Fibroblast of lung (primary cell): ENCODE measurements around the gene NHERF2. TPM values are rescaled to one million over a fixed set of nuclear protein-coding genes. Genes with fewer than 3 reads are reported as not detected.

Source experiments
- DNase-seq, 2 donors: peaks; one replicate each; pipeline versions ENCODE4 v3.0.0 to v3.0.0-alpha.2; 2010; ENCODE audit warnings: low read depth in 2 of 2
- H2AFZ ChIP-seq: 2 replicates; pipeline ENCODE4 v1.5.1; 2012; ENCODE audit warnings: low read length, control low read depth, inconsistent platforms
- H3K27ac ChIP-seq: 2 replicates; pipeline ENCODE4 v1.5.1; 2011; ENCODE audit warnings: low read length, control low read depth; ENCODE audit not compliant: insufficient read depth
- H3K27me3 ChIP-seq: 2 replicates; pipeline ENCODE4 v1.5.1; 2011; ENCODE audit warnings: mild to moderate bottlenecking, low read length; ENCODE audit not compliant: control insufficient read depth, insufficient read depth
- H3K36me3 ChIP-seq: 2 replicates; pipeline ENCODE4 v1.5.1; 2011; ENCODE audit warnings: low read length; ENCODE audit not compliant: control insufficient read depth, insufficient read depth
- H3K4me1 ChIP-seq: 2 replicates; pipeline ENCODE4 v1.5.1; 2011; ENCODE audit warnings: low read length; ENCODE audit not compliant: control insufficient read depth, insufficient read depth; ENCODE audit errors: extremely low read depth
- H3K4me2 ChIP-seq: 2 replicates; pipeline ENCODE4 v1.5.1; 2011; ENCODE audit warnings: low read length, control low read depth; ENCODE audit not compliant: insufficient read depth; ENCODE audit errors: extremely low read depth
- H3K4me3 ChIP-seq, 4 experiments: fragments of 200-600 bp in 1 of 4; sonication (generic) in 1 of 4; replicated peaks in 1 of 4; 2 replicates each; pipeline ENCODE4 v1.5.1; 2011 to 2016; ENCODE audit warnings: low read length in 4 of 4, low read depth in 3 of 4, mild to moderate bottlenecking in 3 of 4, control low read depth in 2 of 4, inconsistent platforms in 1 of 4, mixed read lengths in 1 of 4; ENCODE audit not compliant: insufficient read depth in 1 of 4; ENCODE audit errors: control extremely low read depth in 1 of 4
- H3K79me2 ChIP-seq: 2 replicates; pipeline ENCODE4 v1.5.1; 2012; ENCODE audit warnings: mild to moderate bottlenecking, low read length, inconsistent platforms; ENCODE audit not compliant: control insufficient read depth, insufficient read depth
- H3K9ac ChIP-seq: 2 replicates; pipeline ENCODE4 v1.5.1; 2011; ENCODE audit warnings: mild to moderate bottlenecking, low read length, control low read depth; ENCODE audit not compliant: insufficient read depth
- H3K9me3 ChIP-seq: 2 replicates; pipeline ENCODE4 v1.5.1; 2012; ENCODE audit warnings: low read depth, low read length; ENCODE audit not compliant: control insufficient read depth, insufficient read depth
- H4K20me1 ChIP-seq: 2 replicates; pipeline ENCODE4 v1.5.1; 2011; ENCODE audit warnings: low read length; ENCODE audit not compliant: control insufficient read depth, insufficient read depth; ENCODE audit errors: extremely low read depth
- CTCF ChIP-seq, 2 donors: IDR thresholded peaks in 1 of 2; conservative IDR thresholded peaks in 1 of 2; 1 replicate in 1 of 2; 2 replicates in 1 of 2; pipeline ENCODE4 v1.5.1; 2011 to 2012; ENCODE audit warnings: low read length in 2 of 2, control low read depth in 1 of 2, inconsistent platforms in 1 of 2, low read depth in 1 of 2, mild to moderate bottlenecking in 1 of 2
- EZH2 ChIP-seq: IDR thresholded peaks from 2 replicates; pipeline ENCODE4 v1.5.1; 2012; ENCODE audit warnings: low read length, control low read depth, mild to moderate bottlenecking; ENCODE audit errors: missing control alignments
- polyA plus RNA-seq, 2 donors: library from polyadenylated mRNA; depleted of rRNA in 1 of 2; stranded (reverse) in 1 of 2; unstranded in 1 of 2; fragments of >200 nt; gene quantifications; 2 replicates each; pipeline ENCODE4 v1.2.1, GENCODE V29; 2011 to 2012; ENCODE audit warnings: missing spikeins in 1 of 2
- total RNA-seq: library from RNA; depleted of rRNA; stranded (reverse); fragments of >200 nt; gene quantifications from 2 replicates; pipeline ENCODE4 v1.2.1, GENCODE V29; 2014

Gene NHERF2
- total and polyA plus RNA-seq, 2 donors (not counting 1 experiment from before 2014, with no cell fraction given) = 21.5 to 38.0 TPM

GRCh38 chr16:2007081-2007836 lies 19.4 kb upstream of the NHERF2 start:
- peak overlapping the region; percentile 59 for H3K27ac ChIP-seq
- H3K79me2 ChIP-seq = peaks cover 71% of the 10 kb centered on the region
- H3K4me3 ChIP-seq = peak overlapping the region; percentile 58 to 82 (median 71)
- H3K9me3 ChIP-seq = no peaks in the 10 kb centered on the region
- H3K27me3 ChIP-seq = no peaks in the 10 kb centered on the region
- H3K4me2 ChIP-seq = peak overlapping the region; percentile 95
- TF ChIP-seq EZH2 (no peak), CTCF (conservative IDR thresholded peaks at IDR 0.05 in 1 of 2, IDR thresholded peaks at IDR 0.05 in 1 of 2; ENCODE audit: low read depth in 1 of 2, low read length in 2 of 2) (no peak)
- no peak overlapping the region for H2AFZ ChIP-seq
- DNase-seq = no peak
- H3K9ac ChIP-seq = peak overlapping the region; percentile 33
- H4K20me1 ChIP-seq = no peaks in the 10 kb centered on the region
- peaks cover 24% of the 10 kb centered on the region for H3K4me1 ChIP-seq
- H3K36me3 ChIP-seq = peaks cover 18% of the 10 kb centered on the region

GRCh38 chr16:2008009-2008526 lies 18.6 kb upstream of the NHERF2 start:
- no peaks in the 10 kb centered on the region for H4K20me1 ChIP-seq
- TF ChIP-seq CTCF (conservative IDR thresholded peaks at IDR 0.05 in 1 of 2, IDR thresholded peaks at IDR 0.05 in 1 of 2; ENCODE audit: low read depth in 1 of 2, low read length in 2 of 2) = no peak
- TF ChIP-seq EZH2 = no peak

GRCh38 chr16:2008631-2009163 lies 18.0 kb upstream of the NHERF2 start:
- no peak overlapping the region for H2AFZ ChIP-seq
- no peaks in the 10 kb centered on the region for H3K9me3 ChIP-seq
- peak overlapping the region; percentile 85 for H3K27ac ChIP-seq
- H3K36me3 ChIP-seq = peaks cover 7% of the 10 kb centered on the region
- peak overlapping the region; percentile 97 for H3K9ac ChIP-seq
- no peaks in the 10 kb centered on the region for H4K20me1 ChIP-seq
- TF ChIP-seq EZH2 (no peak), CTCF (conservative IDR thresholded peaks at IDR 0.05 in 1 of 2, IDR thresholded peaks at IDR 0.05 in 1 of 2; ENCODE audit: low read depth in 1 of 2, low read length in 2 of 2) (no peak)
- peak overlapping the region; percentile 58 to 82 (median 71) for H3K4me3 ChIP-seq
- H3K27me3 ChIP-seq = no peaks in the 10 kb centered on the region
- peak overlapping the region; percentile 95 for H3K4me2 ChIP-seq
- H3K79me2 ChIP-seq = peaks cover 60% of the 10 kb centered on the region
- peaks cover 24% of the 10 kb centered on the region for H3K4me1 ChIP-seq
- DNase-seq = peak in 1 of 2 donors; percentile 59

More at GRCh38 chr16:2008009-2008526, 18.6 kb upstream of the NHERF2 start:
- Histone ChIP-seq H2AFZ (no peak overlapping the region), H3K36me3 (peaks cover 12% of the 10 kb centered on the region), H3K4me3 (peak overlapping the region; percentile 58 to 82 (median 71)), H3K4me1 (peaks cover 24% of the 10 kb centered on the region), H3K9ac (no peak overlapping the region), H3K9me3 (no peaks in the 10 kb centered on the region), H3K4me2 (peak overlapping the region; percentile 95), H3K27ac (peak overlapping the region; percentile 85), H3K27me3 (no peaks in the 10 kb centered on the region), H3K79me2 (peaks cover 66% of the 10 kb centered on the region)
- peak; percentile 64 to 70 for DNase-seq
